NCI-H2171 treated with DMSO at 0.1 percent for 48 hours (cell line): ENCODE data around the gene IGF2BP3.
A peak's percentile ranks its signal among the peaks of the same experiment; 100 is the strongest.

ENCODE experiments used
- DNase-seq: peaks from one replicate; lab custom pipeline; 2025; lab: John Stamatoyannopoulos, UW

IGF2BP3 gene

GRCh38 chr7:23261843-23262452 is 208.3 kb downstream of the IGF2BP3 start:
- DNase-seq, result peak; percentile 37

GRCh38 chr7:23260371-23260770 is 209.9 kb downstream of the IGF2BP3 start:
- no peak for DNase-seq
